B cell (primary cell): ENCODE data around the gene KRT84. TPM values are rescaled to one million over a fixed set of nuclear protein-coding genes. Genes with fewer than 3 reads are reported as not detected.

Experiments
- ATAC-seq: fragments of 200-7000 bp; cut with Tn5 transposase; one replicate; pipeline ENCODE4 v1.10.0; 2021; ENCODE audit warnings: low read depth, mild to moderate bottlenecking, moderate number of reproducible peaks, moderate library complexity
- CTCF ChIA-PET: fragments of 350-600 bp; sonication (Branson Sonifier 250); formaldehyde crosslinking; loops from one replicate; lab custom pipeline; 2021; ENCODE audit warnings: antibody characterized with exemption, inconsistent platforms; lab: Charles Lee
- POLR2A ChIA-PET: fragments of 350-600 bp; sonication (Branson Sonifier 250); formaldehyde crosslinking; loops from one replicate; lab custom pipeline; 2021; ENCODE audit warnings: antibody characterized with exemption; lab: Charles Lee
- DNase-seq: peaks from one replicate; pipeline ENCODE4 v3.0.0; 2013
- H2AFZ ChIP-seq: 2 replicates; pipeline ENCODE4 v1.6.1; 2012; ENCODE audit warnings: mild to moderate bottlenecking, low read depth, low read length; ENCODE audit not compliant: insufficient read depth, poor library complexity, severe bottlenecking
- H3K27ac ChIP-seq, 2 donors: 1 replicate in 1 of 2; 2 replicates in 1 of 2; pipeline ENCODE4 v1.5.1; 2012 to 2013; ENCODE audit warnings: low read length in 2 of 2, mild to moderate bottlenecking in 2 of 2, moderate library complexity in 1 of 2
- H3K27me3 ChIP-seq, 4 experiments: fragments of 200-600 bp in 1 of 4; sonication (generic) in 1 of 4; replicated peaks in 1 of 4; 1 replicate in 2 of 4; 2 replicates in 2 of 4; pipeline versions ENCODE4 v1.6.1 to v1.7.0; 2013 to 2016; ENCODE audit warnings: low read length in 3 of 4, mild to moderate bottlenecking in 2 of 4, mixed read lengths in 1 of 4, moderate library complexity in 1 of 4; ENCODE audit not compliant: insufficient read depth in 4 of 4, control insufficient read depth in 3 of 4; ENCODE audit errors: control extremely low read depth in 1 of 4
- H3K36me3 ChIP-seq, 2 experiments: replicated peaks in 1 of 2; 1 replicate in 1 of 2; 2 replicates in 1 of 2; pipeline versions ENCODE4 v1.6.1 to v1.7.1; 2013; ENCODE audit warnings: low read length in 1 of 2; ENCODE audit not compliant: insufficient read depth in 2 of 2, control insufficient read depth in 1 of 2; ENCODE audit errors: control extremely low read depth in 1 of 2, extremely low read depth in 1 of 2
- H3K4me1 ChIP-seq, 2 donors: fragments of 200-600 bp in 1 of 2; sonication (generic) in 1 of 2; 1 replicate in 1 of 2; 2 replicates in 1 of 2; pipeline versions ENCODE4 v1.5.1 to v1.6.1; 2013 to 2017; ENCODE audit warnings: low read length in 2 of 2; ENCODE audit not compliant: control insufficient read depth in 2 of 2, insufficient read depth in 2 of 2
- H3K4me2 ChIP-seq: replicated peaks from 2 replicates; pipeline ENCODE3; 2012; ENCODE audit warnings: mild to moderate bottlenecking, low read depth, low read length; ENCODE audit not compliant: poor library complexity, severe bottlenecking
- H3K4me3 ChIP-seq, 5 experiments: fragments of 200-600 bp in 1 of 5; sonication (generic) in 1 of 5; 1 replicate in 3 of 5; 2 replicates in 2 of 5; pipeline versions ENCODE4 v1.5.1 to v1.7.0; 2011 to 2016; ENCODE audit warnings: low read length in 4 of 5, mild to moderate bottlenecking in 4 of 5, low read depth in 2 of 5, control low read depth in 1 of 5, moderate library complexity in 1 of 5; ENCODE audit not compliant: insufficient read depth in 1 of 5; ENCODE audit errors: control extremely low read depth in 1 of 5, extremely low read depth in 1 of 5
- H3K79me2 ChIP-seq: fragments of 200-600 bp; sonication (generic); one replicate; pipeline ENCODE4 v1.6.0; 2016; ENCODE audit warnings: low read length; ENCODE audit not compliant: control insufficient read depth, insufficient read depth
- H3K9ac ChIP-seq: fragments of 200-600 bp; sonication (generic); 2 replicates; pipeline ENCODE4 v1.6.1; 2017; ENCODE audit warnings: mild to moderate bottlenecking, low read length, moderate library complexity
- H3K9me3 ChIP-seq, 3 donors: one replicate each; pipeline versions ENCODE4 v1.6.1 to v1.7.1; 2013; ENCODE audit warnings: low read length in 2 of 3; ENCODE audit not compliant: control insufficient read depth in 2 of 3, insufficient read depth in 1 of 3; ENCODE audit errors: control extremely low read depth in 1 of 3
- H4K20me1 ChIP-seq: 2 replicates; pipeline ENCODE4 v1.6.0; 2012; ENCODE audit warnings: mild to moderate bottlenecking, low read length; ENCODE audit not compliant: insufficient read depth, control insufficient read depth, poor library complexity, severe bottlenecking
- H3K27ac Mint-ChIP-seq: one replicate; pipeline ENCODE4 v1.8.0; 2021; ENCODE audit warnings: mixed read lengths
- H3K27me3 Mint-ChIP-seq: one replicate; pipeline ENCODE4 v1.8.0; 2021; ENCODE audit warnings: mixed read lengths
- H3K4me1 Mint-ChIP-seq: one replicate; pipeline ENCODE4 v1.8.0; 2021; ENCODE audit warnings: mixed read lengths
- H3K4me3 Mint-ChIP-seq: one replicate; pipeline ENCODE4 v1.8.0; 2021; ENCODE audit warnings: mixed read lengths
- H3K9me3 Mint-ChIP-seq: one replicate; pipeline ENCODE4 v1.8.0; 2022; ENCODE audit warnings: mixed read lengths; ENCODE audit not compliant: insufficient read depth
- EZH2 ChIP-seq: IDR thresholded peaks from 2 replicates; pipeline ENCODE4 v1.6.1; 2012; ENCODE audit warnings: borderline replicate concordance, low read depth, mild to moderate bottlenecking, moderate library complexity, low read length; ENCODE audit not compliant: insufficient read depth, poor library complexity, severe bottlenecking
- WGBS: methylation state at CpG from one replicate; pipeline ENCODE4 v1.1.5; 2013; ENCODE audit warnings: missing lambda C conversion rate; ENCODE audit not compliant: insufficient coverage; 5-methylcytosine and 5-hydroxymethylcytosine counted together
- intact Hi-C: fragments of 100-400 bp; cut with micrococcal nuclease; formaldehyde crosslinking; loops from one replicate; pipeline ENCODE4 v1.10.0; 2022
- polyA plus RNA-seq: library from polyadenylated mRNA; depleted of rRNA; stranded (reverse); fragments of >200 nt; gene quantifications from 2 replicates; pipeline ENCODE4 v1.2.3, GENCODE V29; 2012
- total RNA-seq, 2 donors: library from RNA; stranded (reverse); fragments of 120-200 nt in 1 of 2; gene quantifications; 1 replicate in 1 of 2; 2 replicates in 1 of 2; pipeline versions ENCODE4 v1.2.3 to v1.2.4, GENCODE V29; 2013 to 2022
- TF ChIP-seq, protein P1 (sequence below): fragments of 200-600 bp; IDR thresholded peaks from one replicate; pipeline ENCODE4 v1.8.0; 2022; ENCODE audit warnings: antibody characterized with exemption, mild to moderate bottlenecking

KRT84 gene
- total and polyA plus RNA-seq, 2 donors (not counting 1 experiment from before 2014, with no cell fraction given) = not detected

- TF ChIP-seq EZH2 = no peak
- TF ChIP-seq, protein P1, sequence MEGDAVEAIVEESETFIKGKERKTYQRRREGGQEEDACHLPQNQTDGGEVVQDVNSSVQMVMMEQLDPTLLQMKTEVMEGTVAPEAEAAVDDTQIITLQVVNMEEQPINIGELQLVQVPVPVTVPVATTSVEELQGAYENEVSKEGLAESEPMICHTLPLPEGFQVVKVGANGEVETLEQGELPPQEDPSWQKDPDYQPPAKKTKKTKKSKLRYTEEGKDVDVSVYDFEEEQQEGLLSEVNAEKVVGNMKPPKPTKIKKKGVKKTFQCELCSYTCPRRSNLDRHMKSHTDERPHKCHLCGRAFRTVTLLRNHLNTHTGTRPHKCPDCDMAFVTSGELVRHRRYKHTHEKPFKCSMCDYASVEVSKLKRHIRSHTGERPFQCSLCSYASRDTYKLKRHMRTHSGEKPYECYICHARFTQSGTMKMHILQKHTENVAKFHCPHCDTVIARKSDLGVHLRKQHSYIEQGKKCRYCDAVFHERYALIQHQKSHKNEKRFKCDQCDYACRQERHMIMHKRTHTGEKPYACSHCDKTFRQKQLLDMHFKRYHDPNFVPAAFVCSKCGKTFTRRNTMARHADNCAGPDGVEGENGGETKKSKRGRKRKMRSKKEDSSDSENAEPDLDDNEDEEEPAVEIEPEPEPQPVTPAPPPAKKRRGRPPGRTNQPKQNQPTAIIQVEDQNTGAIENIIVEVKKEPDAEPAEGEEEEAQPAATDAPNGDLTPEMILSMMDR = no peak
- Histone ChIP-seq H3K9ac (no peak overlapping the region), H3K79me2 (no peaks in the 10 kb centered on the region), H3K27ac (no peak overlapping the region), H4K20me1 (no peaks in the 10 kb centered on the region), H3K27me3 (peaks cover 0 to 8% (median 1%) of the 10 kb centered on the region in 4 experiments), H3K9me3 (peaks cover 0 to 9% (median 0%) of the 10 kb centered on the region in 3 donors), H2AFZ (no peak overlapping the region), H3K4me1 (no peaks in the 10 kb centered on the region), H3K4me3 (no peak overlapping the region), H3K4me2 (no peak overlapping the region), H3K36me3 (no peaks in the 10 kb centered on the region)
- Mint-ChIP-seq H3K4me3 (no peak overlapping the region), H3K27me3 (peaks cover 15% of the 10 kb centered on the region), H3K27ac (no peak overlapping the region), H3K4me1 (no peaks in the 10 kb centered on the region), H3K9me3 (peaks cover 4% of the 10 kb centered on the region)
- DNase-seq (no peak), ATAC-seq (no peak)
- ChIA-PET POLR2A (no interaction called here), CTCF (interaction anchor here (1.2 kb wide), 1 partner anchor 19 kb away, joined by 3 read pairs; no protein-coding TSS in a partner anchor)
- intact Hi-C loops = no loop called here
- 84% methylated on average over 10 of the region's 10 CpGs for WGBS
These were observed 47.1 kb downstream of the KRT84 start for GRCh38 chr12:52338241-52338960.

DNA sequence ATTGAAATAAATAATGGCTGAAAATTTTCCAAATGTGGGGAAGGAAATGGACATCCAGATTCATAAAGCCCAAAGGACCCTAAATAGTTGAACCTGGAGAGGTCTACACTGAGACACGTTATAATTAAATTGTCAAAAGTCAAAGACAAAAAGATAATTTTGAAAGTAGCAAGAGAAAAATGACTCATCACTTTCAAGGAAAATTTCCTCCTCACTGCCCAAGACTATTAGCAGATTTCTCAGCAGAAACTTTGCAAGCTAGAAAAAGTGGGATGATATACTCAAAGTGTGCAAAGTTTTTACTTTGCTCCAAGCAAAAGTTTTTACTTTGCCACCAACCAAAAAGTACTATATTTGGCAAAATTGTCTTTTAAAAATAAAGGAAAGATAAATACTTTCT lies 48.4 kb downstream of the KRT84 start:
- Mint-ChIP-seq H3K4me3 (no peak overlapping the region), H3K27ac (no peak overlapping the region), H3K4me1 (no peaks in the 10 kb centered on the region), H3K9me3 (peaks cover 4% of the 10 kb centered on the region), H3K27me3 (peaks cover 19% of the 10 kb centered on the region)
- no peak overlapping the region for H3K4me3 ChIP-seq
- no peak overlapping the region for H2AFZ ChIP-seq
- TF ChIP-seq, protein P1 = no peak
- H4K20me1 ChIP-seq = no peaks in the 10 kb centered on the region
- H3K27ac ChIP-seq = no peak overlapping the region
- H3K27me3 ChIP-seq = peaks cover 0 to 10% (median 1%) of the 10 kb centered on the region in 4 experiments
- H3K9me3 ChIP-seq = peaks cover 0 to 8% (median 0%) of the 10 kb centered on the region in 3 donors
- ATAC-seq = no peak
- intact Hi-C loops = no loop called here
- DNase-seq = no peak
- ChIA-PET CTCF (interaction anchor here (0.6 to 1.4 kb wide), 2 partner anchors 10 to 36 kb away, joined by 3 to 5 read pairs; no protein-coding TSS in a partner anchor), POLR2A (no interaction called here)
- H3K36me3 ChIP-seq = no peaks in the 10 kb centered on the region
- WGBS = no CpG with 5 or more reads among the region's 1 CpG
- H3K4me1 ChIP-seq = no peaks in the 10 kb centered on the region
- H3K79me2 ChIP-seq = no peaks in the 10 kb centered on the region
- H3K9ac ChIP-seq = no peak overlapping the region
- H3K4me2 ChIP-seq = no peak overlapping the region
